GM21737 (cell line): Measurements from ENCODE around the gene UNC13A.

Experiments
- ATAC-seq: cut with Tn5 transposase; IDR thresholded peaks from one replicate; pipeline ENCODE4 v1.9.1; 2021; ENCODE audit warnings: mild to moderate bottlenecking, moderate library complexity; ENCODE audit not compliant: unreplicated experiment

UNC13A gene

DNA sequence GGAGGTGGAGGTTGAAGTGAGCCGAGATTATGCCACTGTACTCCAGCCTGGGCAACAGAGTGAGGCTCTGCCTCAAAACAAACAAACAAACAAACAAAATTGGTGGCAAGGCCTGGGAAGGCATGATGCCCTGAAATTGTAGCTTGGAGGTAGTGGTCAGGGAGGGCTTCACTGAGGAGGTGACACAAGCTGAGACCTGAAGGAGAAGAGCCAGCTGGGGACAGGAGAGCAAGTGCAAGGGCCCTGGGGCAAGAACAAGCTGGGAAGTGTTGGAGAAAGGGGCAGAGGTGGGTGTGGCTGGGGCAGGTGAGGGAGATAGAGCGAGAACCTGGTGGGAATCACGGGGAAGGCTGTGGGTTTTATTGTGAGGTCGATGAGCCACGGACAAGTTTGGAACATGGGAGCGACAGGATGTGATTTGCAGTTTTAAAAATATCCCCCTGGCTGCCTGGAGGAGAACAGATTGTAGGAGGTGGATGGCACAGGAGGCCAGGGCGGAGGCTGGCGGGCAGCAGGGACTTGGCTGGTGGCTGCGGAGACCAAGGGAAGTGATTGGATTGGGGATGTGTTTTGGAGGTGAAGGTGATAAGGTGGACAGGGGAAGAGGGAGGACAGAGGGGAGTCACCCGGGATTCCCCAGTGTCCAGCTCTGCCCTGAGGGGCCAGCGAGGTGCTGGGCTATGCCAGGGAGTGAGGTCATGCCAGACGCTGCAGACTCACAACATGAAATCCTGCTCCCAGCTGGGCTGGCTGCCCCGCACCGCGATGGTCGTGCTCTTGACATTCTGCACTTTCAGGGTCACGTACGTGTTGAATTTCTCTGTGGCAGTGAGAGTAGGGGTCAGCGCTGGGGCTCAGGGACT is 14.0 kb downstream of the UNC13A start:
- no peak for ATAC-seq

DNA sequence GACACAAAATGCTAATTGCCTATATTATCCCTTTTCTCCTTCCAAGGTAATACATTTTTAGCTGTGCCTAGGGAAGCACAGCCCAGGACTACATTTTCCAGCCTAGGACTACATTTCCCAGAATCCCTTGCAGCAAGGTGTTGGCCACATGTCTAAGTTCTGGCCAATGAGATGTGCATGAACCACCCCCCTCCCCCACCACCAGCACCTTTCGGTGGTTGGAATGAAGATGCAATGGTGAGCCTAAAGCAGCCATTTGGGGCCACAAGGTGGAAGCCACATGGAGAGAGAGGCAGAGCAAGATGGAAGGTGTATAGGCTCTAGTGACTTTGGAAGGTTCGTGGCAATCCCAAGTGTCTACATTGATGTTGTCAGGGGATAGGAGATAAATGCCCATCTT is 16.2 kb downstream of the UNC13A start:
- no peak for ATAC-seq

DNA sequence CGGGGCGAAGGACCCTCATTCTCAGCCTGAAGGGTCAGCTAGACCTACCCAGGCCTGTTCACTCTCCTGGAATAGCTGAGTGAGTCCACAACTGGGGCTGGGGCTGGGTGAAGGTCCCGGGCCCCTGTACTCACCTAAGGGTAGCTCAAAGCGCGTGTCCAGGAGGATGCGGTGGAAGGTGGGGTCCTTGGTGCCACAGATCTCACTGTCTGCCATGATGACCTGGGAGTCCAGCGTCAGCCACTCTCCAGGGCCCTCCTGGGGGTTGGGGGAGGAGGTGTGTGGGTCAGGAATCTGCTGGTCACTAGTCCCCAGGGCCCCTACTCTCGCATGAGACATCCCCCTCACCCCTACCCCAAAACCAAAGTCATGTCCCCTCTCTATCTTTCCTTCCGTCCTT is 18.7 kb downstream of the UNC13A start:
- no peak for ATAC-seq

GRCh38 chr19:17665058-17665457 is 23.1 kb downstream of the UNC13A start:
- ATAC-seq, result no peak

DNA sequence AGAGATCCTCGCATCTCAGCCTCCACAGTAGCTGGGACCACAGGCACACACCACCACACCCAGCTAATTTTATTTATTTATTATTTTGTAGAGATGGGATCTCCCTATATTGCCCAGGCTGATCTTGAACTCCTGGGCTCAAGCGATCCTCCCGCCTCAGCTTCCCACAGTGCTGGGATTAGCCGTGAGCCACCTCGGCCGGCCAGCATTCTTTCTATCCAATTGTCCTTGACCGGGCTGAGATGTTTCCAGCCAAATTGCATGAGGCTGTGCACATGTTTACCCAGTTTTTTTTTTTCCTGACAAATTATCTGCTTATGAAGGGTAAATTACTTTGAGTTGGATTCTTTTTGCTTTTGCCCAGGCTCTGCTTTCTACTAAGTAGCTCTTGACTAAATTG is 28.2 kb downstream of the UNC13A start:
- ATAC-seq, result no peak

DNA sequence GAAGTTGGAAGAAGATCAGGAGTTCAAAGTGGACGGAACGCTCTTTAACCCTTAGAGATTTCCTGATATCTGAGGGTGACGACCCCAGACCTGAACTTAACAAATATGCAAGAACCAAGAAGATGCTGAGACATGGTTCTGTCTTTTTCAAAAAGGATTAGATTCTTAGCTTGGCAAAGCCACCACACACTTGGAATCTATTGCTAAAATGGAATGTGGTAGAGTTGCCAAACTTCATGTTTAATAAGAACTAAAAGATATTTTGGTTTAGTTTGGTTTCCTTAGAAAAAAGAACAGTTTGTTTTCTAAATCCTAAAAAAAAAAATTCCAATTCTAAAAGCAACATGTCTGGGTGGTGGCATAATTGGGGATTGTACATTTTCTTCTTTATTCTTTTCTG is 29.5 kb downstream of the UNC13A start:
- ATAC-seq, result no peak

DNA sequence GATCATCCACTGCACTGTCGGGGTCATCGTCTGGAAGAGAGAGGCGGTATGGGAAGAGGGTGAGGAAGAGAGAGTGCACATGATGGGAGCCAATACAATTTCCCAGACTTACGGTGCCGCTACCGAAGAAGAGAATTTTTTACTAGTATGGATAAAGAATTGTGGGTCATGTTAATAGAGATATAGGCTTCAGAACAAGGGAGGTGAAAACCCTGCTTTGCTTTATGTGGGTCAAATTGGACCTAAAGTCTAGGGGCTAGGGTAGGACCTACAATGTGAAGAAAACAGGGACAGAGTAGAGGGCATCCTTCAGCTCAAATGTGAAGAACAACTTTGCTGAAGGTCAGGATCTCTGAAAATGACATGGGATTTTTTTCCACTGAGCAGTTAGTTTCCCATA is 29.9 kb downstream of the UNC13A start:
- no peak for ATAC-seq

GRCh38 chr19:17656970-17657369 is 31.2 kb downstream of the UNC13A start:
- no peak for ATAC-seq

GRCh38 chr19:17655751-17656472 is 32.2 kb downstream of the UNC13A start:
- no peak for ATAC-seq

GRCh38 chr19:17654993-17655392 is 33.2 kb downstream of the UNC13A start:
- ATAC-seq, result no peak

DNA sequence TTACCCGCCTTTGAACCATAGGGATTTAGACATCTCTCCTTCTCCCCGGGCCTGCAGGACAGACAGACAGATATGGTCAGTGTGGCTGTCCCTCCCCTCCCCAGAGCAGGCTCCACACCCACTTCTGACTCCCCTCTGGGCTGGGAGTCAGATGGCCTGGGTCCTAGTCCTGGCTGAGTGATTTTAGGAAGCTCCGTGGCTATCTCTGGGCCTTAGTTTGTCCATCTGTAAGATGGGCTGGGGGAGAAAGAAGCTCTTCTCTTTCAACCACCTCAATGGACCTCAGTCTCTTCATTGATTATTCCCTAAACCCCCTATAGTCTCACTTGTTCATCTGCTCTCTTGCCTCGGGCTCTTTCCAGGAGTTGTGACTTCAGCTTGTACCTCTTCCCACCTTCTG is 35.5 kb downstream of the UNC13A start:
- ATAC-seq, result no peak

DNA sequence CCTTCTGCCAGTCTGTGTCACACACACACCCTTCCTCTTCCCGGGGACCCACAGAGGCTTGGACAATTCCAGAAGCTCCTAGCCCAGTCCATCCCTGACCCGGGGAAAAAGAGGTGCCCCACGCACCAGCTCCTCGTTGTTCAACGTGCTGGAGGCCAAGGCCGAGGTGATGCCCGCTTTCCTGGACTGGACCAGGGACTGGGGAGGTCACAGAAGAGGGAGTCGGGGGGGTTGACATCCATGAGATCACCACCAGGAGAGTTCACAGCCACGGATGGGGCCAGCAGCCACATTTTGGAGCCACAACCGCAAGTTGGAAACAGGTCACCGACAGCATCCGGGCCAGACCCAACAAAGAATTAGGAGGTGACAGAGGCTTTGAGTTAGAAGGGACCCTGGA is 39.4 kb downstream of the UNC13A start:
- ATAC-seq, result no peak

- no peak for ATAC-seq
Measured at GRCh38 chr19:17648097-17648660, 40.0 kb downstream of the UNC13A start.

DNA sequence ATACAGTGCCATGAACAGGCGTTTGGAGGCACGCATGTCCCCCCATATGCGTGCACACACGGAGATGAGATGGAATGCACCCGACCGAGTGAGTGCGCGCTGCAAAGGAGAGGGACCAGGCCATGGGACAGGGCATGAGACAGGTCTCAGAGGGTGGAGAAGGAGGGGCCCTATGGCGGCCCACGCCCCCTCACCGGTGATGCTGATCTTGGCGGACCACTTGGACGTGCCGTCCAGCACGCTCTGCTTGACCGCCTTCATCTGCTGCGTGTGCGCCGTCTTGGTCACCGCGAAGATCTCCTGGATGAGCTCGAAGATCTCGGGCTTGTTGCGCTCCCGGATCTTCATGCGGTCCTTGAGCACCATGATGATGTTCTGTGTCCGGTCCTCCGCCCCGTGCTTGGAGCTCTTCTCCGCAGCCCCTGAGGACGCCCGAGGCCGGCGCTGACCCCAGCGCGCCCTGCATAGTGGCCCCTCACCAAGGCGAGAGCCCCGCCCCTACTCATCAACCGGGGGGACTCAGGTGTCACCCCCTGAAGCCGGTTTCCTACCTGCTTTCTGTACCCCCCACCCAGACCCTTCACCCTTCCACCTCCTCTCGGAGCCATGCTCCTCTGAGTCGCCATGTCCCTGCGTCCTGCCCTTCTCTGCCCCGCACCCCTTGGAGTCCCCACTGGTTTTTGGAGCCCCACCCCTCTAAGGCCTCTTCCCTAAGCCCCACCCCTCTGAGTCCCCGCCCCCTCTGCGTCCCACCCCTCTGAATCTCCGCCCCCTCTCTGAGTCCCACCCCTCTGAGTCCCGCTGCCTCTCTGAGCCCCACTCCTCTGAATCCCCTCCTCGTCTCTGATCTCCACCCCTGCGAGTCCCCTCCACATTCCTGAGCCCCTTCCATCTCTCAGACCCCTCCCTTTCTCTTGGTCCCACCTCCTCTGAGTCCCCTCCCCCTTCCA is 40.8 kb downstream of the UNC13A start:
- no peak for ATAC-seq

DNA sequence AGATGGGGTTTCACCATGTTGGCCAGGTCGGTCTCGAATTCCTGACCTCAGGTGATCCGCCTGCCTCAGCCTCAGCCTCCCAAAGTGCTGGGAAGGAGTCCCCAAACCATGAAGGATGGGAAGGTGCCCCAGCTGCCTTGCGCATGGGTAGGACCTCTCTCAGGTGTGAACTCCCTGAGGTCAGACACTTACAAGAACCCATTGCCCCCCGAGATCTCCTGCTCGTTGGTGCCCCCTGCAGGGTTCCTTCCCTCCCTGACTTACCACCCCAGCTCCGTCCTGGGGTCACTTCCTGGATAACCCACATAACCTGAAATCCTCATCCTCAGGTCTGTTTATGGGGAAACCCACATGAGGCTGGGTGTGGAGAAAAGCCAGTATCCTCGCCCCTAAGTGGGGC is 41.7 kb downstream of the UNC13A start:
- no peak for ATAC-seq

GRCh38 chr19:17645339-17645963 is 42.7 kb downstream of the UNC13A start:
- no peak for ATAC-seq

DNA sequence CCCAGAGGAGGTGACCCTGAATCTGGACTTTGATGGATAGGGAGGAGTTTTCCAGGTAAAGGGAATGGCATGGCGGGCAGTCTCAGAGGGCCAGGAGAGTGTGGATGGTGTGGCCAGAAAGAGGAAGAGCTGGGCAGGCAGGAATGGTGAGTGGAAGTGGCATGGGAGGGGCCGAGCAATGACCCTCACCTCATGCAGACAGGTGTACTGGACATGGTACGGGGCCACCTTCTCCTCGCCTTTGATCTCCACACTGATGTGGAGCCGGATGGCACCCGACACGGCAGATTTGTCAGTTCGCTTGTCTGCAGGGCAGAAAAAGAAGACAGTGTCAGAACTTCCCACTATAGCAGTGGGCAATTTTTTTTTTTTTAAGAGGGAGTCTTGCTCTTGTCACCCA is 45.5 kb downstream of the UNC13A start:
- no peak for ATAC-seq

DNA sequence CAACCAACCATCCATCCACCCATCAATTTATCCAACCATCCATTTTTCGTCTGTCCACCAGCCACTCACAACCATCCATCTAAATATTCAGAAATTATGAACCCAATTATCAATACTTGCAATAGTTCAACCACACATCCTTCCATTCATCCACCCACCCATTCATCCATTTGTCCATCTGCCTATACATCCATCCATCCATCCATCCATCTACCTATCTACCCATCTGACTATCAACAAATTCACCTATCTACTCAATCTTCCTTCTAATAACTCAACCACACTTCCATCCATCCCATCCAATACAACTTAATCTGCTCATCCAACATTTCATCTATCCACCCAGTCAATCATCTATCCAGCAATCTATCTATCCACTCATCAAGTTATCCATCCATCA is 46.3 kb downstream of the UNC13A start:
- ATAC-seq, result no peak

DNA sequence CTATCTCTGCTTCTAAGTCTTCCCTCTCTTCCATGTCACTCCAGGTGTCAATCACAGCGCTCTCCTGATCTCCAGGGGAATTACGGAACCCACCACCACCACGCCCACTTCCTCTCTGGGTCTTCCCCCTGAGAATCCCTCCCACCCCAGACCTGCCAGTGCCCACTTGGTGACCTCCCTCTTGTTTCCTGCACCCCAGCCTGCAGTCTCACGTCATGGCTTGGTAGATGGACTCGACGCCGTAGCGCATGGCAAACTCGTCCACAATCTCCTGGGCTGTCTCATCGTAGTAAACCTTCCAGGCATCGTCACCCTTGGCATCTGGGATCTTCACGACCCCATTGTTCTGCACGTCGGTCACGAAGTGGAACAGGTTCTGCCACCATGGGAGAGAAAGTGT is 47.0 kb downstream of the UNC13A start:
- ATAC-seq, result no peak

- ATAC-seq, result no peak
Measured at GRCh38 chr19:17633700-17634099, 54.5 kb downstream of the UNC13A start.
